Measurements from ENCODE around the gene NCOR2. TPM values are rescaled to one million over a fixed set of nuclear protein-coding genes. Genes with fewer than 3 reads are reported as not detected.

NCOR2 gene
- total RNA-seq, 3 donors from 2014 or later = 159 to 269 (median 161) TPM

DNA sequence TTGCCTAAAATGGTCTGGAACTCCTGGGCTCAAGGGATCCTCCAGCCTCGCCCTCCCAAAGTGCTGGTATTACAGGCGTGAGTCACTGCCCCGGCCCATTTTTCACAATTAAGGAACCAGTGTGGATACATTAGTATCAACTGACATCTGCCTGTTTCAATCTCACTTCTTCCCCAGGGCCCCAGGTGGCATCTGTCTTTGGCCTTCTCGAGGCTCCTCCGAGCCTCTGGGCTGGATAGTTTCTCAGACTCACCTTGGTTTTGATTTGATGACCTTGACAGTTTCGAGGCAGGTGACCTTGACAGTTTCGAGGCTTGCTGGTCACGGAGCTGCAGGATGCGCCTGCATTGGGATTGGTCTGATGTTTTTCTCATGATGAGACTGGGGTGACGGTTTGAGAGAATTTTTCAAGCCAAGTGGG, 41.0 kb upstream of the NCOR2 start:
- TF ChIP-seq, protein P1, sequence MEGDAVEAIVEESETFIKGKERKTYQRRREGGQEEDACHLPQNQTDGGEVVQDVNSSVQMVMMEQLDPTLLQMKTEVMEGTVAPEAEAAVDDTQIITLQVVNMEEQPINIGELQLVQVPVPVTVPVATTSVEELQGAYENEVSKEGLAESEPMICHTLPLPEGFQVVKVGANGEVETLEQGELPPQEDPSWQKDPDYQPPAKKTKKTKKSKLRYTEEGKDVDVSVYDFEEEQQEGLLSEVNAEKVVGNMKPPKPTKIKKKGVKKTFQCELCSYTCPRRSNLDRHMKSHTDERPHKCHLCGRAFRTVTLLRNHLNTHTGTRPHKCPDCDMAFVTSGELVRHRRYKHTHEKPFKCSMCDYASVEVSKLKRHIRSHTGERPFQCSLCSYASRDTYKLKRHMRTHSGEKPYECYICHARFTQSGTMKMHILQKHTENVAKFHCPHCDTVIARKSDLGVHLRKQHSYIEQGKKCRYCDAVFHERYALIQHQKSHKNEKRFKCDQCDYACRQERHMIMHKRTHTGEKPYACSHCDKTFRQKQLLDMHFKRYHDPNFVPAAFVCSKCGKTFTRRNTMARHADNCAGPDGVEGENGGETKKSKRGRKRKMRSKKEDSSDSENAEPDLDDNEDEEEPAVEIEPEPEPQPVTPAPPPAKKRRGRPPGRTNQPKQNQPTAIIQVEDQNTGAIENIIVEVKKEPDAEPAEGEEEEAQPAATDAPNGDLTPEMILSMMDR (IDR thresholded peaks at IDR 0.05) = no peak
- Histone ChIP-seq H3K4me3 (no peak overlapping the region), H3K36me3 (ENCODE audit: low read depth) (no peaks in the 10 kb centered on the region), H3K4me1 (ENCODE audit: low read depth) (peaks cover 60% of the 10 kb centered on the region), H3K9me3 (no peaks in the 10 kb centered on the region)
- ATAC-seq (peak; percentile 4), DNase-seq (peak in 2 of 3 donors; percentile 41 to 57)
- intact Hi-C loops (cut with DNase I, micrococcal nuclease) = no loop called here

DNA sequence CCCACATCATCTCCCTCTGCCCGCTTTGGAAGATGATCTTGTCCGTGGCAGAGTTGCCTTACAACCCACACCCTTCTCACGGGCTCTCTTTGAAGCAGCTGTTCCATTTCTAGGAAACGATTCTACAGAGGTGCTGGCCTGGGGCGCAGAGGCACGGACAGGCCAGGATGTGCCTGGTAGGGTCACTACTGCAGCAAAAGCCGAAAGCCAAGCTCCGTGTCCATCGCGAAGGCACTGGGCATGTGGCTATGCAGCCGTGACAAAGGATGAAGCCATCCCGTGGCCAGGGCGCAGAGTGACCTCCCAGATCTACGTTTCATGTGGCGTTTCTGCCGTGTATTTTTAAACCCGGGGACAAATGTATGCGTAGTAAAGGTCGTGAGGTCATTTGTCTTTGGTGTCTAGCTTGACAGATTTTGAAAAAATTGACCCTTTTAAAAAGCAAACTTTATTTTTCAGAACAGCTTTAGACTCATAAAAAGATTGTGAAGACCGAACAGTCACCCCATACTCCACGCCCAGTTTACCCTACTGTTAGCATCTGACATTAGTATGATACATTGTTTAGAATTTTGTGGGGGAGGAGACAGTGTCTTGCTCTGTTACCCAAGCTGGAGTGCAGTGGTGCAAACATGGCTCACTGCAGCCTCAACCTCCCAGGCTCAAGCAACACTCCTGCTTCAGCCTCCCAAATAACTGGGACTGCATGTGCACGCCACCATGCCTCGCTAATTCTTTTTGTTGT, 40.4 kb upstream of the NCOR2 start:
- intact Hi-C loops (cut with DNase I, micrococcal nuclease) = no loop called here
- Histone ChIP-seq H3K4me1 (ENCODE audit: low read depth) (peaks cover 66% of the 10 kb centered on the region), H3K4me3 (no peak overlapping the region), H3K9me3 (no peaks in the 10 kb centered on the region), H3K36me3 (ENCODE audit: low read depth) (no peaks in the 10 kb centered on the region)
- DNase-seq = peak in 1 of 3 donors; percentile 52
- TF ChIP-seq, protein P1 (IDR thresholded peaks at IDR 0.05) = no peak
- no peak for ATAC-seq

DNA sequence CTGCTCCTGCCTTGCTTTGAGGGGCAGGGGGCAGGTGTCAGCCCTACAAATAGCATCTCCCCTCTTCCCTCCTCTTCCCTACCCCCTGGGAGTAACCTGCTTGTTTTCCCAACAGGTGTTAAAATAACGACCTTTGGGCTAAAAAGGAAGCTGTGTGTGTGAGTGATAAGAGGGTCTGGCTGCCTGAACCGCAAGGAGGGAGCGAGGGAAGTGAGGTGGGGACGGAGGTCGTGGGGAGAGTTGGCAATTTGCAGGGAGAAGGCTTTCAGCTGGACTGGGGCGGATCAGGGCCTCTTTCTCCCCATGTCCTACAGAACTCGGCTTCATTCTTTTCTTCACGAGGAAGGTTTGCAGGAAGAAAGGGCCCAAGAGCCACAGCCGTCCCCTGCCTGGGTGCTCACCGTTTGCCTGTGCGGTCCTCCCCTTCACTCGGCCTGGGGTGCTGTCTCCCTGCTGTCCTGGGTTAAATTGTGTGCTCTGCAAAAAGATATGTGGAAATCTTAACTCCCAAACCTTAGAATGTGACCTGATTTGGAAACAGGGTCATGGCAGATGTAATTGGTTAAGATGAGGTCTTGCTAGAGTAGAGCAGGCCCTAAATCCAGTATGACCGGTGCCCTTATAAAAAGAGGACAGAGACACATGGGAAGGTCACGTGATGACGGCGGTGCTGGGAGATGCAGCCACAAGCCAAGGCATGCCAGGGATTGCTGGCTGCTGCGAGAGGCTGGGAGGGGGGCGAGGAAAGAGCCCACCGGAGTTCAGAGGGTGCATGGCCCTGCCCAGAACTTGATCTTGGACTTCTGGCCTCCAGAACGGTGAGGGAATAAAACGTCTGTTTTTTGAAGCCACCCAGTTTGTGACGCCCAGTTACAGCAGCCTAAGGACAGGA, 38.7 kb upstream of the NCOR2 start:
- Histone ChIP-seq H3K4me1 (ENCODE audit: low read depth) (peaks cover 70% of the 10 kb centered on the region), H3K36me3 (ENCODE audit: low read depth) (no peaks in the 10 kb centered on the region), H3K9me3 (no peaks in the 10 kb centered on the region), H3K4me3 (no peak overlapping the region)
- ATAC-seq (peak; percentile 2), DNase-seq (peak in 2 of 3 donors; percentile 46)
- intact Hi-C loops (cut with DNase I, micrococcal nuclease) = no loop called here
- TF ChIP-seq, protein P1 (IDR thresholded peaks at IDR 0.05) = no peak

DNA sequence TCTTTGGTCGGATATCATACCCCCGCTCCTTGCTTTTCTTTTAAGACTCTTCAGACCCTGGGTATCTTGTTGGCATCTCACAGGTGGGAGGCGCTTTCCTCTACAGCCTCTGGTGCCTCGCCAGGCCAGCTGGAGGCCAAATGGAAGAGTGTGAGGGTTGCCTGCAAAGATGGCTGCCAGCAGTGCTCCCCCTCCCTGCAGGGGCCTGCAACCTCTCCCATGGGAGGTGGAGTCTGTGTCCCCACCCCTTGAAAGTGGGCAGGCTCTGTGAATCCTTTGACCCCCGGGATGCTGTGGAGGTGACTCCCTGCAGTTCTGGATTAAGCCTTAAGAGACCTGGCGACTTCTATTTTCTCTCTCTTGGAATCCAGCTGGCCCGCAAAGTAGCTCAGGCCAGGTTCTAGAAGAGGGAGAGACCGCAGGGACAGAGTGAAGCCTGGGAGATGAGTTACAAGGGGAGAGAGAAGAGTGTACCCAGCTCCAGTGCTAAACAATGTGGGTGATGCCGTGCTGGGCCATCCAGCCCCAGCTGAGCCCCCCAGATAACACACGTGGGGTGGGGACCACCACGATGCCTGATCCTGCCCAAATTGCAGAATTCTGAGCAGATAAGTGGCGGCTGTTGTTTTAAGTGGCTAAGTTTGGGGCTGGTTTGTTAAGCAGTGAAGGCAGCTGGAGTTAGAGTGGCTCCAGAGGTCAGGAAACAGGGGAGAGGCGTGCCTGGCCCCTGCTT, 37.9 kb upstream of the NCOR2 start:
- DNase-seq (peak in 2 of 3 donors; percentile 61 to 64), ATAC-seq (peak; percentile 1)
- intact Hi-C loops (cut with DNase I, micrococcal nuclease) = no loop called here
- TF ChIP-seq, protein P1 (IDR thresholded peaks at IDR 0.05) = no peak
- Histone ChIP-seq H3K4me3 (no peak overlapping the region), H3K4me1 (ENCODE audit: low read depth) (peaks cover 70% of the 10 kb centered on the region), H3K9me3 (no peaks in the 10 kb centered on the region), H3K36me3 (ENCODE audit: low read depth) (no peaks in the 10 kb centered on the region)

DNA sequence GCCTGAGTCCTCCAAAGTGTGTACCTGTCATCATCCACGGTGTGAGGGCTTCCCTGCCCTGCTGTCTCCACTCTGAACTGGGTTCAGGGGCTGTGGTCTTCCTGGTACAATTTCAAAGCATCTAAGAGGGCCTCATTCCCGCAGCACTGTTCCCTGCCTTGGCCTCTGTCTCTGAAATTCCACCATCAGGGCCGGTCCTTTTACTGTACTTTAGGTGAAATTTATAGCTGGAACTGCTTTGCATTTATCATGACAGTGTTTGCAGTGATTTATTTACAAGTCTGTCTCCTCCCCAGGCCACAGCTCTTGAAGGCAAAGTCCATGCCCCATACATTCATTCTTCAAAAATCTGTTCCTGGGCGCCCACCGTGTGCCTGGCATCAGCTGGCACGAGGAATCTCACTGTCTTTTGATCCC, 36.9 kb upstream of the NCOR2 start:
- H3K4me3 ChIP-seq = no peak overlapping the region
- H3K36me3 ChIP-seq (ENCODE audit: low read depth) = no peaks in the 10 kb centered on the region
- H3K9me3 ChIP-seq = no peaks in the 10 kb centered on the region
- peaks cover 61% of the 10 kb centered on the region for H3K4me1 ChIP-seq (ENCODE audit: low read depth)
- peak in 2 of 3 donors; percentile 45 to 51 for DNase-seq
- ATAC-seq = peak; percentile 59
- intact Hi-C loops (cut with DNase I, micrococcal nuclease) = no loop called here
- TF ChIP-seq, protein P1 (IDR thresholded peaks at IDR 0.05) = no peak

Data from mucosa of descending colon (tissue), 3 donors.